CD4-positive, alpha-beta T cell treated with Interferon alpha-2 for 1 hour (primary cell): ENCODE data around the gene CCDC87.
"Not testable (repeated sequence)": the region's sequence is repeated elsewhere in the genome, so short reads cannot be mapped to it uniquely, and the experiment has no call there.

Source experiments
- DNase-seq, 2 donors: peaks; one replicate each; pipeline ENCODE4 v3.0.0-alpha.2; 2020 to 2022

Gene CCDC87, protein sequence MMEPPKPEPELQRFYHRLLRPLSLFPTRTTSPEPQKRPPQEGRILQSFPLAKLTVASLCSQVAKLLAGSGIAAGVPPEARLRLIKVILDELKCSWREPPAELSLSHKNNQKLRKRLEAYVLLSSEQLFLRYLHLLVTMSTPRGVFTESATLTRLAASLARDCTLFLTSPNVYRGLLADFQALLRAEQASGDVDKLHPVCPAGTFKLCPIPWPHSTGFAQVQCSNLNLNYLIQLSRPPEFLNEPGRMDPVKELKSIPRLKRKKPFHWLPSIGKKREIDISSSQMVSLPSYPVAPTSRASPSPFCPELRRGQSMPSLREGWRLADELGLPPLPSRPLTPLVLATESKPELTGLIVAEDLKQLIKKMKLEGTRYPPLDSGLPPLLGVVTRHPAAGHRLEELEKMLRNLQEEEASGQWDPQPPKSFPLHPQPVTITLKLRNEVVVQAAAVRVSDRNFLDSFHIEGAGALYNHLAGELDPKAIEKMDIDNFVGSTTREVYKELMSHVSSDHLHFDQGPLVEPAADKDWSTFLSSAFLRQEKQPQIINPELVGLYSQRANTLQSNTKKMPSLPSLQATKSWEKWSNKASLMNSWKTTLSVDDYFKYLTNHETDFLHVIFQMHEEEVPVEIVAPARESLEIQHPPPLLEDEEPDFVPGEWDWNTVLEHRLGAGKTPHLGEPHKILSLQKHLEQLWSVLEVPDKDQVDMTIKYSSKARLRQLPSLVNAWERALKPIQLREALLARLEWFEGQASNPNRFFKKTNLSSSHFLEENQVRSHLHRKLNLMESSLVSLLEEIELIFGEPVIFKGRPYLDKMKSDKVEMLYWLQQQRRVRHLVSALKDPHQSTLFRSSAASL

DNA sequence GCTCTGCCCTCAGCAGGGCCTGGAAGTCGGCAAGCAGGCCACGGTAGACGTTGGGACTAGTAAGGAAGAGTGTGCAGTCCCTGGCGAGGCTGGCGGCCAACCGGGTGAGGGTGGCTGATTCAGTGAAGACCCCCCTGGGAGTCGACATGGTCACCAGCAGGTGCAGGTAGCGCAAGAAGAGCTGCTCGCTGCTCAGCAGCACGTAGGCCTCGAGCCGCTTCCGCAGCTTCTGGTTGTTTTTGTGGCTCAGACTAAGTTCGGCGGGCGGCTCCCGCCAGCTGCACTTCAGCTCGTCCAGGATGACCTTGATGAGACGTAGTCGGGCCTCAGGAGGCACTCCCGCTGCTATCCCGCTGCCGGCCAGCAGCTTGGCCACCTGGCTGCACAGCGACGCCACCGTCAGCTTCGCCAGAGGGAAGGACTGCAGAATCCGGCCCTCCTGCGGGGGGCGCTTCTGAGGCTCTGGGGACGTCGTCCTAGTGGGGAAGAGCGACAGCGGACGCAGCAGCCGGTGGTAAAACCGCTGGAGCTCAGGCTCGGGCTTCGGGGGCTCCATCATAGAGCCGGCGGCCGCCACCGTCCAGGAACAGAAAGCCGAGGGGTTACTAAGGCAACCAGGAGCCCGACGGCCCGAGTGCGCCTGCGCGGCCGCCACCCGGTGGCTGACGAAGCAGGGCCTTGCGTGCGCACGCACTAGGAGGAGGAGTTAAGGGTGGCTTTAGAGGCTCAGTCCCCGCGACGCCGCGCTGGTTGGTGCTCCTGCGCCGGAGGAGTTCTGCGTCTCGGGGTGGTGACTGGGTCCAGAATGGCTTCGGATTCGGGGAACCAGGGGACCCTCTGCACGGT, at the start of gene CCDC87, which contains the start of gene CCS:
Gene CCDC87, minus strand, starts transcription at position 607 of the 846 bp plus-strand sequence. Its CDS starts 48 bp downstream, at position 559.
Gene CCS, plus strand, starts transcription at position 729 of the 846 bp plus-strand sequence. Its CDS starts 77 bp downstream, at position 806.
- peak; percentile 99 for DNase-seq

DNA sequence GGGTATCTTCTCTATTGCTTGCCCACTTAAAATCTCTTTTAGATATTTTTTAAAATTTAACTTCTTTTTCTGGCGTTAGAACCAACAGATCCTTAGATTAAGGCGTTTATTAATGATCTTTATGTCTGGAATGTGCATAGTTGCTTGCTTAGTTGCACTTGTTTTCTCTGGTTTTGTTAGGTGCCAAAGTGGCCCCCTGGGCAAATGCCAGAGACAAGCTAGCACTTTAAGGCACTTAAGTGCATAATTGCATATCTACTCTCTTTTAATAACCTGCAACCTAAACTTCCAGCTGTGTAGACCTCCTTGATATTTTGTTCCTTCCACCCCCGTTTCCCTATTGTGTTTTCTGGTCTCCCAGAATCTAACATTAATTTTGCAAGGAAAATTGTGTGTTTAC, 49.0 kb upstream of the CCDC87 start:
- no peak for DNase-seq

DNA sequence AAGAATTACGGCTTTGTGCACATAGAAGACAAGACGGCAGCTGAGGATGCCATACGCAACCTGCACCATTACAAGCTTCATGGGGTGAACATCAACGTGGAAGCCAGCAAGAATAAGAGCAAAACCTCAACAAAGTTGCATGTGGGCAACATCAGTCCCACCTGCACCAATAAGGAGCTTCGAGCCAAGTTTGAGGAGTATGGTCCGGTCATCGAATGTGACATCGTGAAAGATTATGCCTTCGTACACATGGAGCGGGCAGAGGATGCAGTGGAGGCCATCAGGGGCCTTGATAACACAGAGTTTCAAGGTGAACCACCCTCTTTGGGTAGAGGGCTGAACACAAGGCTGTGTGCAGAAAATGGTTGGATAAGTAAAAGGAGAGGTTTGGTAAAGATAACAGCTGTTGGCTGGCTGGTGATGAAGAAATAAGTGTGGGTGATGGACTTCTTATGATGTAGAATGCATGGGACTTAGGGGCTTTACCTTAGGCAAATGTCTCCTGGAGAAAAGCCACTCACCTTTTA, 47.0 kb upstream of the CCDC87 start:
- not testable (repeated sequence) for DNase-seq

DNA sequence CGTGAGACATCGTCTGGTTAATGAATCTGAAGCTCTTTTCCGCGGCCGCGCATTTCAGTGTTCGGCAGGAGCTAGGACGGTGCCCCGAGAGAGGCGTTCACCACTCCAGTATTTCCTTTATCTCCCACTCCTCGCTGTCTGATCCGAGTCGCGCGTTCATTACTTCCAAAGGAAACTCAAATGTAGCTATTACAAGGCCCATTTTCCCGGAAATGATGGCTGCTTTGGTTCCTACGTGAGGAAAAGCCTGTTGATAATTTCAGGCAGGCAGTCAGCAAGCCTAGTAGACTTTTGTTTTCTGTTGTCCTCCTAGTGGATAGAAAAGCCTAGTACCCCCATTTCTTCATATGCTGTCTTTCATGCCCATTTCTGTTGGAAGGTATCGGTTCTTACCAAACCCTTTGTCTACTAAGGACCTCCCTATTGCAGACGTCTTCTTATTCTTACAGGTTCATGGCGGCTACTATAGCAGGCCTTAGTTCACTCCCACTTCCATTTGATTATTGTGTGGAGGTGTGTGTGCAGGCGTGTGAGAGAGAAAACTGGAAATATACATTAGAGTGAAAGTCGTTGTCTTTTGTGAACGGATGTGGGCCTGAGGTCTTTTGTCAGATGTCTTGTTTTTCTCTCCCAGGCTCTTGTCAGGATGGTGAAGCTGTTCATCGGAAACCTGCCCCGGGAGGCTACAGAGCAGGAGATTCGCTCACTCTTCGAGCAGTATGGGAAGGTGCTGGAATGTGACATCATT, 46.4 kb upstream of the CCDC87 start:
- DNase-seq: peak; percentile 44 to 77

DNA sequence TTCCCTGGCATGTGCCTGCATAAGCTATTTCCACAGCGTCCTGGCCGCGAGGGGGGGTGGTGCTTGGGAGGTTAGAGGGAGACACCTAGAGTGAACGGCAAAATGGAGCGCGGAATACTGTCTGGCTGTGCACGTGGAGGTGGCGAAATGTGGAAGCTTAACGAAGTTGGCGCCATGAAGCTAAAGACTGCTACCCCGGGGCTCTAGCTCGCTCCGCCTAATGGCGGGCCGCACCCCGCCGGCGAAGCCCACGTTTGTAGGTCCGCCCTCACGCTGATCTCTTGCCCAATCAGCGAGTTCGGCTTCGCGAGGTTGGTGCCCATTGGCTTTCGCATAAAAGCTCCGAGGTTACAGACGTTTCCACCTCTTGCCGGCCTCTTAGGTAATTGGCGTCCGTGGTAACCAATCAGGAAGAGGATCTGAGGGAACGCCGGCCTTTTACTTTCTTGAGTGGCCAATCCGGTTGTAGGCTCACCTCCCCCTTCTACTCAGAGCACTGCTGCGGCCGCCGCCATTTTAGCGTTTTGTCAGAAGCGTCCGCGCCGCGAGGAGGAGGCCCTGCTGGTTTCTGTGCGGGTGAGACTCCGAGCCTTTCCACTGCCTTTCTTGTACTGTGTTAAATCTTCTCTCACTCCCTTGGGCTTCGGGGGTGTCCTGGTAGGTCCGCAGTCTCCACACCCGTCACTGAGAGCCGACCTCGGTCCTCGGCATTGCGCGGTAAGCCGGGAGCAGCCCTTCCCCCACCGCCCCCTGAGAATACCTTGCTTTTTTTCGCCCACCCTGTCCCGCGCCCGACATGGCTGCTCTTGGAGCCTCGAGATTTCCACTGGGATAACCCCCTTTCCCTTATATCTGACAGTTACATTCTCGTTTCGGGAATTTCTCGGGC, 45.6 kb upstream of the CCDC87 start, which contains the start of gene RBM4:
Gene RBM4, plus strand, starts transcription at position 527 of the 889 bp plus-strand sequence. CDS start 1,009 bp downstream, outside the sequence.
- peak; percentile 98 to 99 for DNase-seq

DNA sequence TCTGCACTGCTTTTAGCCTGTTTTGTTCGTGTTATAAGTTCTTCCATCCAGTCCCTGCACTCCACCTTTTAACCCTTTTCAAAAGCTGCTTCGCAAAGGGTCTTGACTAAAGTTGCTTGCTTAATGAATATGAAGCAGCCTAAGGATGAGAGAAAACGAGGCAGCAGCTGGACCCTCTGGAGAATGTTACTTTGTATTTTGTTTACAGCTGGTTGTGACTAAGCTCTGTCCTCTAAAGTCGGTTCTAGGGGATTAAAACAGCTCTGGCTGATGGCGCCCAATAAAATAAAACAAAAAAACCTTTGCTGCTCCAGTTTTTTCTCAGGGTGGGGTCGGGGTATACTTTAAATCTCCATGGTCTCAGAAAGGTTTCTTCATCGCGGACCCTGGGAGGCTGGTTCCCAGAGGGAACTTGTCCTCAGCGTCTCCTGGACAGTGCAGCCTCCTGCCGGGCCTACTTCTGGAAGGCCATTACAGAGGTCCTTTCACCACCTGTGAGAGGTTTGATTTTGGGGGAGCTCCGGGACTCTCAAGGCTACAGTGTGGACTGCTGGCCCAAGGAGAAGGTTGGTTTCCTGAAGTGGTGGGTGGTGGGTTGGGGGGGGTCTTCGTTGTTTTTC, 44.8 kb upstream of the CCDC87 start:
- DNase-seq: no peak

DNA sequence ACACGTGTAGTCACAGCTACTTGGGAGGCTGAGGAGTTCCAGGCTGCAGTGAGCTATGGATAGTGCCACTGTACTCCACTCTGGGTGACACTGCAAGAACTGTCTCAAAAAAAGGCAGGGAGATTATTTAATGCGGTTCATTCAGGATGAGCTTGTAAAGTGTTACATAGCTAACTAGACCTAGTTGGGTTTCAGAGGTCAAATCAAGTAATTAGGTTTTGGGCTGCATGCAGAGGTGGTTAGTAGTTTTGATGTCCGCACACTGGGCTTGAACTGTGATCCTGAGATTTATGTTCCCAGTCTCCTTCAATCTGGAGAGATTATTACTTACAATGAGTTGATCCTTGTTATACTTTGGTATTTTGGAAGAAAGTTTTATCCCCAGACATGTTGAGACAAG, 43.5 kb upstream of the CCDC87 start:
- DNase-seq: no peak

DNA sequence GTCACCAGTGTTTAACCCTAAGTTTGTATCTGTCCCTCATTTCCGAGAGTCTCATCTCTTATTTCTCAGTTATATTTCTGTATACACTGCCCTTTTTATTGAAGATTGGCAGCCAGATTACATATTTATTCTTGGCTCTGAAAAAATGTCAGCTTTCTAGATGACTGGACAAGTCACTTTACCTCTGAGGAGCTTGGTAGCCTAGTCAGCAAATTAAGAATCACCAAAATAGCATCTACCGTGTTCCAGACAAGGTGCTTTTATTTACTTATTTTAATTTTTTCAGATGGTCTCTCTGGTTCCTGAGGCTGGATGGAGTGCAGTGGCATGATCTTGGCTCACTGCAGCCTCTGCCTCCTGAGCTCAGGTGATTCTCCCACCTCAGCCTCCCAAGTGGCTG, 40.1 kb upstream of the CCDC87 start:
- no peak for DNase-seq

DNA sequence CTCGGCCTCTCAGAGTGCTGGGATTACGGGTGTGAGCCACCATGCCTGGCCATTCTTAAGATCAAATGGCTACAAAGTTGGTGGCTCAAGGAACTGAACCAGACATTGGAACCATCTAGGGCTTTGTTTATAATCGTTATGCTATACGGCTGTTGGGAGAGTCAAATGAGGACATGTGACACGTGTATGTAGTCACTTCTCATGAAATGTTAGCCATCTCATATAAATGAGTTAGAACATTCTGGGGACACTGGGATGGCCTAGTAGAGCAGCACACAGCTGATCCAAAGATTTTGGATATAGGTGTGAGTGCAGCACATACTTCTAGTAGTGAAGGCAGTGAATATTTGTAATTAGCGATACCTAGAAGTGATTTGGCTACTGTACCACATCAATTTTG, 39.0 kb upstream of the CCDC87 start:
- no peak for DNase-seq

DNA sequence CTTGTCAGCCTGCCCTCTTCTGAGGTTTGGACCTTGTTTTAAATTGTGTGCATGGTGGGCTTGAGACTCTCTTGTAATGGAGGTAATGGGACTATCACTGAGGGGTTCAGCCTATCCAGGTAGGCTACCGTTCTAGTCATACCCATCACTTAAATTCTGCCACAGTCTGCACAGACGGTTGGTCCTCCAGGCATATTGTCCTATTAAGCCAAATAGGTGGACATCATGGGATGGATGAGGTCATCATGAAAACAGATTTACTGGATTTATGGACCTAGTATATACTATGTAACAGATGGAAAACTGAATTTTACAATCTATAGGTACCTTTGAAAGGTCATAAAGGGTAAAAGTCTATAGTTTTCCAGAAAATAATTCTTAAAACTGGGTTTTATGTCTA, 36.5 kb upstream of the CCDC87 start:
- DNase-seq: no peak

DNA sequence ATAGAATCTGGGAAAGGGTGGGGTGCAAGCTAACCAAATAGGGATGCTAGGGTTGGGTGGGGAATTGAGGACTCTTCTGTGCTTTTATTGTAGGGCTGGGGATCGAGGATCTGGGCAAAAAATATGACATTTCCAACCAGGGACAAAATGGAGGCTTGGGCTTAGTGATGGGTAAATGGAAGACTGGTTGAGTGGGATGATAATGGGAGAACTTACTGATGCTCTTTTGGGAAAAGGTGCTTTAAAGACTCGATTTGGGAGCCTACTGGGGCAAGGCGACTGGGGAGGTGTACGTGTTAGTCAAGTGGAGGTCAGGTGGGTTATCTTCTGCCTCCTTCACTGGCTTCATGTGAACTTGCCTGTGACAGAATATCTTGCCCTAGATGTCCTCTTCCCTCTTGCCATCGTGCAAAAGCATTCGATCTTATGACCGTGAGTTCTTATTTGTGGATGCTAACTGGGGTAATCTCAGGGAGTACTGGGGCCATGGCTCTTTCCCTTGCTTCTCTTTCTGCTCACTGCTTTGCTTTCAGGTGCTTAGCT, 35.3 kb upstream of the CCDC87 start:
- DNase-seq: no peak

DNA sequence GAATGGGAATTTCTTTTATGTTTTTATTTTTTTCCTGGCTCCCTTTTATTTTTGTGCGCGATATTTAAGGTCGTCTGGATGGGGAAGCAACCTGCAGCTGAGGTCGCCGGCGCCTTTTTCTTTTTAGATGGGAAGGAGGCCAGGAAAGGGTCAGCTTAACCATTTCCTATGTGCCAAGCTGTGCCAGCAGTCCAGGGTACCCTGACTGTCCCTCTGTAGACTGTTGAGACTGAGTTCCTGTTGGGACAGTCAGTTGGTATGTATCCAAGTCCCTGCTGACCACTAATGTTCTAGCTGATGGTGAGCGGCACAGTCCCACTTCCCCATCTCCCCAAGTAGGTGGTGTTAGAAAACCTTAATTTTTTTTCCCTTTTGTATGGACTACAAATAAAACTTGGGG, 34.1 kb upstream of the CCDC87 start:
- DNase-seq: no peak

DNA sequence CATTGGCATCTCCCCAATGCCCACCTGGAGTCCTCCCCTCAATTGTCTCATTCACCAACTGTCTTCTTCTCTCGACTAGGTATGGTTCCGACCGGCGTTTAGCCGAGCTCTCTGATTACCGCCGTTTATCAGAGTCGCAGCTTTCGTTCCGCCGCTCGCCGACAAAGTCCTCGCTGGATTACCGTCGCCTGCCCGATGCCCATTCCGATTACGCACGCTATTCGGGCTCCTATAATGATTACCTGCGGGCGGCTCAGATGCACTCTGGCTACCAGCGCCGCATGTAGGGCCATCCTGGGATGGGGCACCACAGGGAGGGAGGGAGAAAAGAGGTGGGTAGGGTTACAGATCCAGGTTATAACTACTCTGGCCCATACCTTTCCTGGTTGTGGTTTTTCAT, 33.5 kb upstream of the CCDC87 start:
- no peak for DNase-seq

DNA sequence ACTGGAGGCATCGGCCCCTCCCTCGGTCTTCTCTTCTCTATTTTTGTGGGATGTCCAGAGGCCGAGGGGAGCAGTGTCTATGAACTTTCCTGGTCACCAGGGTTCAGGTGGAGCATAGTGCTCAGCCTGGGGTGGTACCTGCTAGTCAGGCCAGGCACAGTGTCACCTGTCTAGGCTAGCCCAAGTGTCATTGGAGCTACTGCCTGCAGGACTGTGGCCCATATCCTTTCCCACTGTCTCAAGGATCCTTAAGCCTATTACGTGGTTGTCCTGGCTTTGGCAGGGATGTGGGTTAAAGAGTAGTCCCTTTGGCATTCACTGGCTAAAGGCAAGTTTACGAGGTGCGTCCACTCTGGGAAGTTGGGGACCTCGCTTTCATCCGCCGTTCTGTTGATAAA, 32.9 kb upstream of the CCDC87 start:
- no peak for DNase-seq

DNA sequence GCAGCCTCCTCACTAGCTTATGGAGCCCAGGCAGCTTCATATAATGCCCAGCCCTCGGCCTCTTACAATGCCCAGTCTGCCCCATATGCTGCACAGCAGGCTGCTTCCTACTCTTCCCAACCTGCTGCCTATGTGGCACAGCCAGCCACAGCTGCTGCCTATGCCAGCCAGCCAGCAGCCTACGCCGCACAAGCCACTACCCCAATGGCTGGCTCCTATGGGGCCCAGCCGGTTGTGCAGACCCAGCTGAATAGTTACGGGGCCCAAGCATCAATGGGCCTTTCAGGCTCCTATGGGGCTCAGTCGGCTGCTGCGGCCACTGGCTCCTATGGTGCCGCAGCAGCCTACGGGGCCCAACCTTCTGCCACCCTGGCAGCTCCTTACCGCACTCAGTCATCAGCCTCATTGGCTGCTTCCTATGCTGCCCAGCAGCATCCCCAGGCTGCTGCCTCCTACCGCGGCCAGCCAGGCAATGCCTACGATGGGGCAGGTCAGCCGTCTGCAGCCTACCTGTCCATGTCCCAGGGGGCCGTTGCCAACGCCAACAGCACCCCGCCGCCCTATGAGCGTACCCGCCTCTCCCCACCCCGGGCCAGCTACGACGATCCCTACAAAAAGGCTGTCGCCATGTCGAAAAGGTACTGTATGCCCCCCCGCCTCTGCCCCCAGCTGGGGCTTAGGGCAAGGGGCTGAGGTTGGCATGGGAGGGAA, 32.3 kb upstream of the CCDC87 start:
- no peak for DNase-seq

DNA sequence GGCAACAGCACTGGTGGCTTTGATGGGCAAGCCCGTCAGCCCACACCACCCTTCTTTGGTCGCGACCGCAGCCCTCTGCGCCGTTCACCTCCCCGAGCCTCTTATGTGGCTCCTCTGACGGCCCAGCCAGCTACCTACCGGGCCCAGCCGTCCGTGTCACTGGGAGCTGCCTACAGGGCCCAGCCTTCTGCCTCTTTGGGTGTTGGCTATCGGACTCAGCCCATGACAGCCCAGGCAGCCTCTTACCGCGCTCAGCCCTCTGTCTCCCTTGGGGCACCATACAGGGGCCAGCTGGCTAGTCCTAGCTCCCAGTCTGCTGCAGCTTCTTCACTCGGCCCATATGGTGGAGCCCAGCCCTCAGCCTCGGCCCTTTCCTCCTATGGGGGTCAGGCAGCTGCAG, 31.6 kb upstream of the CCDC87 start:
- no peak for DNase-seq

DNA sequence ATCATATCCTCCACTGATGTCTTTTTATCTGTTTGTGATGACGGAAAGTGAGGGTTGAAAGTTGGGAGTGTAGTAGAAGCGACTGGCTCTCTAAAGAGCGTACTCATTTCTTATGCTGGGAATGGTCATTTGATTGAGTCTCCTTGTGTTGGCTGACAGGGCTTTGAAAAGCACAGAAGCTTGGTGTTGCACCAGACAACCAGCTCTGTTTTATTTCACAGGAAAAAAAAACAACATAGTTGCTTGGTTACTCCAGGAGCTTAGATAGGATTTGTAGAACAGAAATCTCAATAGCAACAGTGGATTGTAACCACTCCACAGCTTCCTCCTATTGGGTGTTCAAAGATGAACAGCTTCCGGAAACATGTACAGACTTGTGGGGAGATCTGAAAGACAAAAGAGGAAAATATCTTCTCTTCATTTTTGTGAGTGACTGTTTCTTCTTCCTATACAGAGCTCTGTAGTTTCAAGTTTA, 26.3 kb upstream of the CCDC87 start:
- DNase-seq: peak; percentile 57 to 85

DNA sequence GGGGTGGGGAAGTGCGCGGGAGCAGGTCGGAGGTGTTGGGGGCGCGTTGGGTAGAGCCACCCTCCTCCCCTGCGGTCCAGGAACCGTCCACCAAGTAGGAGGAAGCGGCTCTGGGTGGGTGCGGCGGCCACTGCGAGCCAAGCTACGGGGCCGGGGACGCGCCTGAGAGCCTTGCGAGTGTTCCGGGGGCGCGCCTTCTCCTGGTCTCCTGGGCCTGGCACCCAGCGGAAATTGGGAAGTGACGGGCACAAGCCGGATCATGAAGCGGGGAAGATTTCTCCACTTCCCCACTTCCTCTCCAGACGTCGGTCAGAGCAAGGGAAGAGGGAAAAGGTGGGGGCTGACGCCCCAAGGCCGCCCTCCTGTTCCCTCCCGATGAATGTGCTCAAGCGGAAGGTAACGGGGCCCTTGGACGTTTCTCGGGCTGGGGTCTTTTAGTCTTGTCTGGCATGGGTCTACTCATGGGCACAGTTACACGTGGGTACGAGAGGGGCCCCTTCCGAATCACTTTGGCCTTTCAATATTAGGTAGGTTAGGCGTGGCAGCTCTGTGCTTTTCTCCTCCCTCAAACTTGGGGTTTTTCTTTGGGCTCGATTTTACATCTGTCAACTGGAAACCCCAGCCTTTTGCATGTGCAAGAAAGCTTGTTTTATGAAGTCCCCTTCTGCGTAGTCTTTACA, 24.4 kb upstream of the CCDC87 start:
- DNase-seq: peak; percentile 22 to 61
